CD4-positive, alpha-beta T cell treated with Interleukin-12 subunit alpha and Interleukin-12 subunit beta, for 1 hour (primary cell): Measurements from ENCODE around the gene ZNF148.
"Not testable (repeated sequence)": the region's sequence is repeated elsewhere in the genome, so short reads cannot be mapped to it uniquely, and the experiment has no call there.

Experiments used
- DNase-seq: peaks from one replicate; pipeline ENCODE4 v3.0.0-alpha.2; 2020

Gene ZNF148

GRCh38 chr3:125367403-125368230 lies 7.5 kb downstream of the ZNF148 start:
- DNase-seq: no peak

GRCh38 chr3:125366132-125366531 lies 9.0 kb downstream of the ZNF148 start:
- DNase-seq: no peak

GRCh38 chr3:125359700-125360099 lies 15.4 kb downstream of the ZNF148 start:
- DNase-seq: no peak

- DNase-seq: no peak
These were observed 16.2 kb downstream of the ZNF148 start for GRCh38 chr3:125358923-125359322.

GRCh38 chr3:125357837-125358236 lies 17.3 kb downstream of the ZNF148 start:
- DNase-seq: no peak

GRCh38 chr3:125357032-125357658 lies 18.0 kb downstream of the ZNF148 start:
- DNase-seq: peak; percentile 46

GRCh38 chr3:125356140-125357026 lies 18.7 kb downstream of the ZNF148 start:
- no peak for DNase-seq

GRCh38 chr3:125353659-125354058 lies 21.5 kb downstream of the ZNF148 start:
- no peak for DNase-seq

GRCh38 chr3:125353128-125353527 lies 22.0 kb downstream of the ZNF148 start:
- DNase-seq: no peak

- no peak for DNase-seq
These were observed 23.2 kb downstream of the ZNF148 start for GRCh38 chr3:125351814-125352456.

- DNase-seq: no peak
These were observed 24.0 kb downstream of the ZNF148 start for GRCh38 chr3:125351152-125351551.

- DNase-seq: no peak
These were observed 24.5 kb downstream of the ZNF148 start for GRCh38 chr3:125350597-125350996.

- no peak for DNase-seq
These were observed 25.5 kb downstream of the ZNF148 start for GRCh38 chr3:125349556-125350165.

- no peak for DNase-seq
These were observed 26.1 kb downstream of the ZNF148 start for GRCh38 chr3:125349055-125349454.

GRCh38 chr3:125343367-125343766 lies 31.8 kb downstream of the ZNF148 start:
- DNase-seq: not testable (repeated sequence)

- no peak for DNase-seq
These were observed 35.0 kb downstream of the ZNF148 start for GRCh38 chr3:125340121-125340520.

GRCh38 chr3:125337506-125337905 lies 37.6 kb downstream of the ZNF148 start:
- no peak for DNase-seq

GRCh38 chr3:125334675-125335560 lies 40.2 kb downstream of the ZNF148 start:
- DNase-seq: no peak

GRCh38 chr3:125332504-125332903 lies 42.6 kb downstream of the ZNF148 start:
- DNase-seq: no peak

- DNase-seq: no peak
These were observed 43.9 kb downstream of the ZNF148 start for GRCh38 chr3:125331243-125331642.

GRCh38 chr3:125326957-125327356 lies 48.2 kb downstream of the ZNF148 start:
- no peak for DNase-seq
